ES-I3 (cell line): Measurements from ENCODE around the gene PATL2.
"Not testable (repeated sequence)": the region's sequence is repeated elsewhere in the genome, so short reads cannot be mapped to it uniquely, and the experiment has no call there.

ENCODE experiments used
- H3K36me3 ChIP-seq: 2 replicates; pipeline ENCODE4 v1.6.1; 2013; ENCODE audit warnings: mild to moderate bottlenecking, low read length, control low read depth, moderate library complexity; ENCODE audit not compliant: insufficient read depth
- H3K4me1 ChIP-seq: 2 replicates; pipeline ENCODE4 v1.6.1; 2013; ENCODE audit warnings: mild to moderate bottlenecking, control low read depth, low read length; ENCODE audit not compliant: insufficient read depth
- H3K9ac ChIP-seq: 2 replicates; pipeline ENCODE4 v1.6.1; 2013; ENCODE audit warnings: low read depth, mild to moderate bottlenecking, low read length, moderate library complexity
- H3K9me3 ChIP-seq: 2 replicates; pipeline ENCODE4 v1.6.1; 2013; ENCODE audit warnings: mild to moderate bottlenecking, low read length, moderate library complexity; ENCODE audit not compliant: control insufficient read depth, insufficient read depth

Gene PATL2

GRCh38 chr15:44726568-44727484 is 15.7 kb upstream of the PATL2 start:
- Histone ChIP-seq H3K4me1 (peaks cover 19% of the 10 kb centered on the region), H3K9ac (0 out of 2 replicates have a peak overlapping the region, but pooled peaks have one; percentile 14), H3K9me3 (no peaks in the 10 kb centered on the region), H3K36me3 (no peaks in the 10 kb centered on the region)

GRCh38 chr15:44726136-44726535 is 15.0 kb upstream of the PATL2 start:
- Histone ChIP-seq H3K9me3 (no peaks in the 10 kb centered on the region), H3K4me1 (peaks cover 19% of the 10 kb centered on the region), H3K9ac (0 out of 2 replicates have a peak overlapping the region, but pooled peaks have one; percentile 5), H3K36me3 (no peaks in the 10 kb centered on the region)

GRCh38 chr15:44722011-44722410 is 10.9 kb upstream of the PATL2 start:
- Histone ChIP-seq H3K36me3 (no peaks in the 10 kb centered on the region), H3K9ac (no peak overlapping the region), H3K4me1 (peaks cover 16% of the 10 kb centered on the region), H3K9me3 (no peaks in the 10 kb centered on the region)

- Histone ChIP-seq H3K9ac (no peak overlapping the region), H3K4me1 (peaks cover 7% of the 10 kb centered on the region), H3K9me3 (no peaks in the 10 kb centered on the region), H3K36me3 (peaks cover 3% of the 10 kb centered on the region; the same call in 1 of the 2 replicates)
Measured at GRCh38 chr15:44720460-44721176, 9.5 kb upstream of the PATL2 start.

GRCh38 chr15:44720000-44720435 is 8.9 kb upstream of the PATL2 start:
- not testable (repeated sequence) for H3K4me1 ChIP-seq, H3K36me3 ChIP-seq, H3K9ac ChIP-seq, H3K9me3 ChIP-seq

GRCh38 chr15:44719293-44719999 is 8.3 kb upstream of the PATL2 start:
- Histone ChIP-seq H3K9ac (no peak overlapping the region), H3K9me3 (no peaks in the 10 kb centered on the region)

GRCh38 chr15:44718927-44719292 is 7.8 kb upstream of the PATL2 start:
- no peak overlapping the region for H3K9ac ChIP-seq
- H3K4me1 ChIP-seq = peaks cover 7% of the 10 kb centered on the region
- no peaks in the 10 kb centered on the region for H3K9me3 ChIP-seq
- H3K36me3 ChIP-seq = peaks cover 7% of the 10 kb centered on the region; the same call in 1 of the 2 replicates

More at GRCh38 chr15:44719293-44719999, 8.3 kb upstream of the PATL2 start:
- Histone ChIP-seq H3K36me3 (peaks cover 7% of the 10 kb centered on the region; the same call in 1 of the 2 replicates), H3K4me1 (peaks cover 7% of the 10 kb centered on the region)

- Histone ChIP-seq H3K9me3 (no peaks in the 10 kb centered on the region), H3K4me1 (peaks cover 7% of the 10 kb centered on the region; the same call in 1 of the 2 replicates), H3K36me3 (peaks cover 7% of the 10 kb centered on the region; the same call in 1 of the 2 replicates), H3K9ac (no peak overlapping the region)
Measured at GRCh38 chr15:44718180-44718926, 7.2 kb upstream of the PATL2 start.

GRCh38 chr15:44716983-44717602 is 6.0 kb upstream of the PATL2 start:
- Histone ChIP-seq H3K9me3 (no peaks in the 10 kb centered on the region), H3K36me3 (peaks cover 7% of the 10 kb centered on the region; the same call in 1 of the 2 replicates), H3K9ac (no peak overlapping the region), H3K4me1 (peaks cover 7% of the 10 kb centered on the region; the same call in 1 of the 2 replicates)

- Histone ChIP-seq H3K9me3 (no peaks in the 10 kb centered on the region), H3K4me1 (peaks cover 7% of the 10 kb centered on the region; the same call in 1 of the 2 replicates), H3K36me3 (peaks cover 7% of the 10 kb centered on the region; the same call in 1 of the 2 replicates), H3K9ac (no peak overlapping the region)
Measured at GRCh38 chr15:44715797-44716334, 4.7 kb upstream of the PATL2 start.

GRCh38 chr15:44715142-44715796 is 4.1 kb upstream of the PATL2 start:
- peaks cover 7% of the 10 kb centered on the region; the same call in 1 of the 2 replicates for H3K36me3 ChIP-seq
- H3K9ac ChIP-seq = no peak overlapping the region

GRCh38 chr15:44713006-44713966 is 2.2 kb upstream of the PATL2 start:
- peaks cover 7% of the 10 kb centered on the region; the same call in 1 of the 2 replicates for H3K36me3 ChIP-seq
- H3K9ac ChIP-seq = peak overlapping the region; percentile 95; the same call in 1 of the 2 replicates
- H3K9me3 ChIP-seq = no peaks in the 10 kb centered on the region
- H3K4me1 ChIP-seq = no peaks in the 10 kb centered on the region

More at GRCh38 chr15:44715142-44715796, 4.1 kb upstream of the PATL2 start:
- Histone ChIP-seq H3K9me3 (no peaks in the 10 kb centered on the region), H3K4me1 (peaks cover 7% of the 10 kb centered on the region; the same call in 1 of the 2 replicates)
